ENCODE measurements around the gene LYZL4. TPM values are rescaled to one million over a fixed set of nuclear protein-coding genes. Genes with fewer than 3 reads are reported as not detected.

LYZL4 gene, protein sequence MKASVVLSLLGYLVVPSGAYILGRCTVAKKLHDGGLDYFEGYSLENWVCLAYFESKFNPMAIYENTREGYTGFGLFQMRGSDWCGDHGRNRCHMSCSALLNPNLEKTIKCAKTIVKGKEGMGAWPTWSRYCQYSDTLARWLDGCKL
- total RNA-seq = not detected
- long read RNA-seq, donor 1 = 0 reads
- long read RNA-seq, donor 2 = 0 reads

DNA sequence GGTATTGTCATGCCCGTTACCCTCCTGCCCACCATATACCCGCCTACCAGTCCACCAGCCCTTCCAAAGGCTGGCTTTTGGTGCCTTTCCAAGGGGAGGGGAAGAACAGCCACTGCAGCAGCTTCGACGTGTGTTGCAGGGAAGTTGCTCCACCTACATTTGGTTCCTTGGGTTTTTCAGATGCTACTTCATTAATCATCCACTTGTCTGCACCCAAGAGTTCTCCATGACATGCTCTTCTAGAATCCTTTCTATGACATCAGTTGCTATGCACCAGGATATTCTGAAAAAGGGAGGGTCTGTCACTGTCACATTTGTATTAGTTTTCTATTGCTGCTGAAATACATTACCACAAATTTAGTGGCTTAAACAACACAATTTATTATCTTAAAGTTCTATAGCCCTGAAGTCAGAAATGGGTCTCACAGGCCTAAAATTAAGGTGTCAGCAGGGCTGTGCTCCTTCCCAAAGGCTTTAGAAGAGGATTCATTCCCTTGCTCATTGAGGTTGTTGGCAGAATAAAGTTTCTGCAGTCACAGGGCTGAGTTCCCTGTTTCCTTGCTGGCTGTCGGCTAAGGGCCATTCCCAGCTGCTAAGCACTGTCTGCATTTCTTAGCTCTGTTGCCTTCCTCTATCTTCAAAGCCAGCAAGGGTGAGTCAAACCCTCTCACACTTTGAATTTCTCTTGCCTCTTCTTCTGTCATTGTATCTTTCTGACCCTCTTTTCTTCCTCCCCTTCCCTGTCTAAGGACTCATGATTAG, at the start of gene LYZL4:
Gene LYZL4 (minus strand): TSS at position 241 of the 762 bp plus-strand sequence. CDS start 3,359 bp downstream, outside the sequence.
- no peak for TF ChIP-seq CTCF (IDR thresholded peaks at IDR 0.05)
- Histone ChIP-seq H3K4me3 (no peak within 1 kb of the TSS), H3K9me3 (no peaks in the 10 kb centered on the region), H3K4me1 (ENCODE audit: low read depth) (no peaks in the 10 kb centered on the region), H3K36me3 (ENCODE audit: low read depth) (no peaks in the 10 kb centered on the region)
- ATAC-seq (no peak), DNase-seq (no peak)
- intact Hi-C loops (cut with DNase I, micrococcal nuclease) = no loop called here

DNA sequence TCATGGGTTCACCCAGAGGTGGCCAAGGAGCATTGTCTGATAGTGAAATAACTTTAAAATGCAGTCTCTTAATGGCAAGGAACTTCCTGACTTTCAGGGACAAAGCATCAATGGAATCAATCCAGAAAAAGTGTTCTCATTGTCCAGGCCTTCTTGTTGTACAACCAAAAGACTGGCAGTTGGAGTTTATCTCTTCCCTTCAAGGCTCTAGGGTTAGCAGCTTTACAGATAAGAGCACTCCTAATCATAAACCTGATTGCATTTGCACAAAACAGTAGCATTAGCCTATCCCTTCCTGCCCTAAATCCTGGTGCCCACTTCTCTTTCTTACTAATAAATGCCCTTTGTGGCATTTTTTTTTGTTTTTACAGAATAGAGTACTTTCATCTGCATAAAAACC, 48.7 kb upstream of the LYZL4 start:
- DNase-seq (no peak), ATAC-seq (no peak)
- no peaks in the 10 kb centered on the region for H3K4me1 ChIP-seq (ENCODE audit: low read depth)
- H3K4me3 ChIP-seq = no peak overlapping the region
- intact Hi-C loops (cut with DNase I, micrococcal nuclease) = no loop called here
- H3K36me3 ChIP-seq (ENCODE audit: low read depth) = no peaks in the 10 kb centered on the region
- TF ChIP-seq CTCF (IDR thresholded peaks at IDR 0.05) = no peak
- no peaks in the 10 kb centered on the region for H3K9me3 ChIP-seq

DNA sequence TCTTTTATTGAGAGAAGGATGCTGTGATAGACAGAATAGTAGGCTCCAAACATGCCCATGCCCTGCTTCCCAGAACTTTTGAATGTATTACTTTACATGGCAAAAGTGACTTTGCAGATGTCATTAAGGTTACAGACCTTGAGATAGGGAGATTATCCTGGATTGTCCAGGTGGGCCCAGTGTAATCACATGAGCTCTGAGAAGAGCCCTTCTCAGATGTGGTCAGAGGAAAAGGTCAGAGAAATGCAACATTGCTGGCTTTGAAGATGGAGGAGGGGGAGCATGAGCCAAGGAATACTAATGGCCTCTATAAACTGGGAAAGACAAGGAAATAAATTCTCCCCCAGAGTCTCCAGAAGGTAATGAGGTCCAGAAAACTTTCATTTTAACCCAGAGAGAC, 45.8 kb upstream of the LYZL4 start:
- ATAC-seq (no peak), DNase-seq (no peak)
- TF ChIP-seq CTCF (IDR thresholded peaks at IDR 0.05) = no peak
- Histone ChIP-seq H3K36me3 (ENCODE audit: low read depth) (no peaks in the 10 kb centered on the region), H3K4me3 (no peak overlapping the region), H3K4me1 (ENCODE audit: low read depth) (no peaks in the 10 kb centered on the region), H3K9me3 (no peaks in the 10 kb centered on the region)
- intact Hi-C loops (cut with DNase I, micrococcal nuclease) = no loop called here

GRCh38 chr3:42451546-42452230, 41.3 kb upstream of the LYZL4 start:
- DNase-seq (no peak), ATAC-seq (peak; percentile 33)
- no peaks in the 10 kb centered on the region for H3K36me3 ChIP-seq (ENCODE audit: low read depth)
- H3K9me3 ChIP-seq = no peaks in the 10 kb centered on the region
- no peak for TF ChIP-seq CTCF (IDR thresholded peaks at IDR 0.05)
- H3K4me3 ChIP-seq = no peak overlapping the region
- intact Hi-C loops (cut with DNase I, micrococcal nuclease) = no loop called here
- H3K4me1 ChIP-seq (ENCODE audit: low read depth) = no peaks in the 10 kb centered on the region

DNA sequence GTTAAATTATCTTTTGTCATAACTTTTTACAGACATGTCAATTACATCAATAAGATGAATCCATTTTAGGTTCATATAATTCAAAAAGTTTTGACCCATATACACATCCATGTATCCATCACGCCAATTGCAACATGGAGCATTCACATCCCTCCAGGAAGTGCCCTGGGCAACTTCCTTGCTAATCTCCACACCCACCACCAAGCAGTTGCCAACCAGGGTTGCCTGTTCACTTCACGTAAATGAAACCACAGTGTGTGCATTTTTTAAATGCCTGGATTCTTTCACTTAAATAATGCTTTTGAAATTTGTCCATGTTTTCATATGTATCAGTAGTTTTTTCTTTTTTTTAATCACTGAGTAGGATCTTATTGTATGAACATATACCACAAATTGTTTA, 40.7 kb upstream of the LYZL4 start:
- ATAC-seq = no peak
- no peaks in the 10 kb centered on the region for H3K4me1 ChIP-seq (ENCODE audit: low read depth)
- no peak overlapping the region for H3K4me3 ChIP-seq
- TF ChIP-seq CTCF (IDR thresholded peaks at IDR 0.05) = no peak
- no peaks in the 10 kb centered on the region for H3K9me3 ChIP-seq
- no peak for DNase-seq
- intact Hi-C loops (cut with DNase I, micrococcal nuclease) = no loop called here
- H3K36me3 ChIP-seq (ENCODE audit: low read depth) = no peaks in the 10 kb centered on the region

Measured in mucosa of descending colon (tissue), 3 donors.